HG03521 (cell line): ENCODE data around the gene FYB2.
A peak's percentile ranks its signal among the peaks of the same experiment; 100 is the strongest.

ENCODE experiments used
- ATAC-seq: cut with Tn5 transposase; IDR thresholded peaks from one replicate; pipeline ENCODE4 v1.9.1; 2021; ENCODE audit warnings: mild to moderate bottlenecking, moderate library complexity; ENCODE audit not compliant: unreplicated experiment

Gene FYB2

DNA sequence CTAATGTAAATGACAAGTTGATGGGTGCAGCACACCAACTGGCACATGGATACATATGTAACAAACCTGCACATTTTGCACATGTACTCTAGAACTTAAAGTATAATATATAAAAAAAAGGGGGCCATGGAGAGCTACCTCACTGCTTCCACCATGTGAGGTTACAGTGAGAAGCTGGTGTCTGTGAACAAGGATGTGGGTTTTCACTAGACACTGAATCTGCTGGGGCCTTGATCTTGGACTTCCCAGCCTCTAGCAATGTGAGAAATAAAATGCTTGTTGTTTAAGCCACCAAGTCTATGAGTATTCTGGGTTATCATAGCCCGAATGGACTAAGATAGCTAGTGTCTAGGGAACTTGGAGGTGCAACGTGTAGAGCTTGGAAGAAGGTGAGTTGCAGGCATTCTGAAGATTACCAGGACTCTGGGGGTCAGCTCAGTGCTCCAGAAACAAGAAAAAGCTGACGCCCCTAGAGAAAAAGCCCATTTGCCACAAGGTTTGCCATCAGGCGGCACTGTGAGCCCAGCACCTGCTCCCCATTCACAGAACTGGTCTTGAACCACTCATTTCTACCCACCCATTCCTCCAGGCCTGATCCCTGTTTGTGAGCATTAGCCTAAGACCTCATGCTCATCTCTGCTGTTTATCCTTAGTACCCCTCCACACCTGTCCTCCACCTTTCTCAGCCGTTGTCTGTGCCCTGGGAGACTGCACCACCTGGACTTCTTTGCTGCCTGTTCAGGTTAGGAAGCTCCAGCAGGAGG is 15.1 kb upstream of the FYB2 start:
- no peak for ATAC-seq

DNA sequence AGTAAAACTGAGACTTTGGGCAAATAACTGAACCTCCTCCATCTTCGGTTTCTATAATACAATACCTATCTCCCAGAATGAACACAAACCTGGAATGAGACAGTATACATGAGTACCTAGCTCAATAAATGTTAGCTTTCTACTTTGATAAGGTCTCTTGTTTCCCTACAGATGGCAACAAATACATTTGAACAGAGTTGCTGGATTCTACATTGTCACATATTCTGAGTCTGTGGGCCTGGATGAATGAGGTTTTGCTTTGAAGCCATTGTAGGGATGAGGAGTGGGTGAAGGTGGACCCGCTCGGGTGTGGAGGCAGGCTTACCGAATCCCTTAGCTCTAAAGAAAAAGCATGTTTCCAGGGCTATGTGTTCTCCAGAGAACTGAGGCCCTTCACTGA is 13.9 kb upstream of the FYB2 start:
- ATAC-seq = no peak

DNA sequence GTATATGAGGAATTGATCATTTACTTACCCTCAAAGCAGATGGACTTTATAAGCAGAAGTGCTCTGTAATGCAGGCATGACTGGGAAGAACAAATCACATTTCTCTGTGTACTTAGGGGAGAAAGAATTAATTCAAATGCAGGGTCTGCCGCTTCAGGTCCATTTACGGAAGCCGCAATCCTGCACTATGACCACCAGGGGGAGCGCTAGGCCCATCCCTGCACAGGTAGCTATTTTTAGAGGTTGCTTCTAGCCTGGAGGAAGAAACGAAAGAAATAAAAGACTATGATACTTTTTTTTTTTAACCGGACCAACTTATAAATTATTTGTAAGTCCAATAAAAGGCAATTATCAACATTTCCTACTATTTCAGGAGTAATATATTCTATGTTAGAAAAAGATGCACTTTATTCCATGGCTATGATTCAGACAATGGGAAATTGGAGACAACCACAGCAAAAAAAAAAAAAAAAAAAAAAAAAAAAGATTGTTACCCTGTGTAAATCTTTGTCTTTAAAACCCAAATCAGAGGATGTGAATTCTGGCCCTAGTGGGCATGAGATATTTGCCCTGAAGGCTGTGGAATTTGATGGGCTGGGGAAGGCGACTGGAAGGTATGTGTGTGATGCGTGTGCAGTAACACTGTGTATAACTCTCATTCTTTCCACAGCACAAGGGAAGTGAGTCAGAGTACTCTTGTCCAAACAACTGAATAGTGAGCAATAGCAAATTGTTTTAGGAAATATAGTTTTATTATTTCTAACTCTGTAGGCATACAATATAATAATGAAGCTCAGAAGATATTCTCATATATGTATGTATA is 12.9 kb upstream of the FYB2 start:
- ATAC-seq = no peak

DNA sequence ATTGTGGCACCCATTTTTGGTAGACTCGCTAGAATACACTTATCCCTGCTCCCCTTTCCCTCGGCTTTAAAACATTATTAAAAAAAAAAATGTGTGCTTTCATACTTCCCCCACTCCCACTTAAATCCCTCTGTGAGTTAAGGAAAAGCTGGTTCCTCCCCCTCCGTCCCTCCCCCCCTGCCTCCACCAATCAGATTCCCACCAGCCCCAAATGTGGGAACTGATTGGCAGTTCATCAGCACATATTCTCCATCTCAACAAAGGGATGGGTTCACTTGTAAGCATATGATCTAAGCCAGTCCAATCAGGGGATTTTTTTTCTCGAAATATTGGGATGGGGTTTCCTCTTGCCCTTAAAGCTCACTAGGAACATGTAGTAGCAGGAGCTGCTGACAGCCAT is 10.8 kb upstream of the FYB2 start:
- ATAC-seq = no peak

DNA sequence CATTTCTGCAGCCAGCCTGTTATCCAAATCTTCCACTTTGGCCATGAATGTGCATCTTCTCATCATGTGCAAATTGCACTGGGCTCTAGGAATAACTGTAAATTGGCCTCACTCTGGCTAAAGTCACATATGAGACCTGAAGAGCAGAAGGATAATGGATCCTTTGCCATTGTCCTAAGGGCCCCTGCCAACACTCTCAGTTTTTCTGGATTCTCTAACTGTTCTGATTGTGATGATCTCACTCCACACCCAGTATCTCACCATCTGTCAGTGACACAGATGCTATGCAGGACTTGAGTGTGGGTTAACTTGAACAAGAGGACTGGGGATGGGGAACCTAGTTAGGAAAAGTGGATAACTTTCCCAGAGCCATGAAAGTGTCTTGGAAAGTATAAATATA is 8.5 kb upstream of the FYB2 start:
- no peak for ATAC-seq

DNA sequence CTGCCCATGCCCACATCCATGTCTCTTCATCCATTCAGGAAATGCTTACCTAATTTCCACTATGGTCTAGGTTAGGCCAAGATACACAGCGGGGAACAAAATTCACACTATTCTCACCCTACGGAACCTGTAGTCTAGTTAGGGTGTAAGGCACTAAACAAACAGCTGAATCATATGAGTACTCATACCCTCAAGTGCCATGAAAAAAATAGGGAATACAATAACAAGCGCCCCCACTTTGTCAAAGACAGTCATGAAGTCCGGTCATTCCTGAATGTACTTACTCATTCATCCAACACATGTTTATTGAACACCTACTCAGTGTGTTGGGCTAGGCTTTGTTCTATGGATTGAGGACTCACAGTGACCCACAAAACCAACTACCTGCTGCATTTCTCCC is 6.2 kb upstream of the FYB2 start:
- no peak for ATAC-seq

DNA sequence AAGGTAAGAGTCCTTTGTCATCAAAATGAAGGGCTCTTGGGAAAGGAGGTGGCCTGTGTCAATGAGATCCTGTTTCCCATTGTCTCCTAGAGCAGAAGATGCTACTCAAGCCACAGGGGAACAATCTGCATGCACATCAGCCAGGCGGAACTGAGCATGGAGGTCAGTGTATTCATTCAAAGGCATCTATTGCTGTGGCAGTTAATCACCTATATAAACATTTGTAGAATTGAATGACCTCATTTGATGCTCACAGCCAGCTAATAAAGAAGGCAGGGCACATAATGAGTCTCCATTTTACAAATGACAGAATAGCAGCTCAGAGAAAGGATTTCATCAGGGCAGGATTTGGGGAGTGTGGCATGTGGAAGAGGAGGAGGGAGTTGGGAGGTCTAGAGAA is 5.7 kb upstream of the FYB2 start:
- ATAC-seq = no peak

DNA sequence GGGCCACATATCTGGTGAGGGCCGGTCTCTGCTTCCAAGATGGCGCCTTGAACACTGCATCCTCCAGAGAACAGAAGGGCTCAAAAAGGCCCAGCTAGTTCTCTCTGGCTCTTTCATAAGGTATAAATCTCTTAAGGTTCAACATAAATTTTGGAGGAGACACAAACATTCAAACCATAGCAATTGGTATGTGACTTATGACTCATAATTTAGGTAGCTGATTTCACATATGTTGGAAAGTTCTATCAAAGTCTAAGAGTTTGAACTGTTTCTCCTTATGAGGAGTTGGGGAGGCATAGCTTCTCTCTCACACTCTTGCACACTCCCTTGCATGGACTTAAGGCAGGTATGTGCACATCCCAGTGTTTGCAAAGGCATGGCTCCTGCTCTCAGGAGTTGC is 5.1 kb upstream of the FYB2 start:
- no peak for ATAC-seq

DNA sequence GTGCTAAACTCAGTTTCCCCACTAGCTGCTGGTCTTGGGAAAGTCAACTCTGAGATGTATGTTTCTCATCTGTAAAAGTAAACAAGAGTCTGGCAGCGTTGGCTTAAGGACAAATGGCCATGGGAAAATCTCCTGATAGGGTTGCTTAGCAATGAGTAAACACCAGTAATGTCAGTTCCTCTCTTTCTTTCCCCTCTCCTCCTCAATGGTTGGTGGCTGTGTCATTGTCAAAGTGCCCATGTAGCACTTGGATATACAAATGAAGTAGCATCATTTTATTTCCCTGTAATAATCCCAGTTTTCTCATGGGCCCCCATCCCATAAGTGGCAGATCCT is 2.2 kb upstream of the FYB2 start:
- ATAC-seq = no peak

DNA sequence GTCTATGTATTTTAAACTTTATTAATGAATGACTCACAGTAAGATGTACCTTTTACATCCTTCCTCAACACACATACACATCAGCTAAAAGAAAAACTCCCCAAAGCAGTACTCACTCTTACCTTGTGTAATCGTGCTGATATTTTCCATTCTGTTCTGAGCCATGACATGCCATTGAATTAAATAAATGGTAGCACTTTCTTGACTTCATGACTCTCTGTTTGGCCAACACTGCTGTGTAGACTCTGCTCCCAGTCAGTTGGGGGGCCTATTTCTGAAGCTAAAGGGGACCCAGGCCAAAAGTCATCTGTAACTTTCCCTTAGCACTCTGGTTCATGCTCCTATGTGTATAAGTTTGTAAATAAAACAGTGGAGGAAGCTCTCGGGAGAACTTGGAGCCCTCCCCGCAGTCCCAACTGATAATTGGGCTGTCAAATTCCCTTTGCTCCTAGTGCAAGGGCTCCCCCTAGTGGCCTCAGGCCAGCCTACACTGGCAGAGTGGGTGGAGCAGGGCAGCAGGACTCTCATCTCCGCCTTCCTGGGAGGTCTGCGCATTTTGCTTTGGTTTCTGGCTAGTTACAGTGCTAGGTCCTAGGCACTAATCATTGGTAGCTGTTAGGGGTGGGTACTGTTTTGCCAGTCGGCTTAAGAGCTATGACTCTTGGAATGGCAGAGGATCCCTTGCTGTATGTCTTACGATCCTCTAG is 1.7 kb upstream of the FYB2 start:
- ATAC-seq = peak; percentile 65

DNA sequence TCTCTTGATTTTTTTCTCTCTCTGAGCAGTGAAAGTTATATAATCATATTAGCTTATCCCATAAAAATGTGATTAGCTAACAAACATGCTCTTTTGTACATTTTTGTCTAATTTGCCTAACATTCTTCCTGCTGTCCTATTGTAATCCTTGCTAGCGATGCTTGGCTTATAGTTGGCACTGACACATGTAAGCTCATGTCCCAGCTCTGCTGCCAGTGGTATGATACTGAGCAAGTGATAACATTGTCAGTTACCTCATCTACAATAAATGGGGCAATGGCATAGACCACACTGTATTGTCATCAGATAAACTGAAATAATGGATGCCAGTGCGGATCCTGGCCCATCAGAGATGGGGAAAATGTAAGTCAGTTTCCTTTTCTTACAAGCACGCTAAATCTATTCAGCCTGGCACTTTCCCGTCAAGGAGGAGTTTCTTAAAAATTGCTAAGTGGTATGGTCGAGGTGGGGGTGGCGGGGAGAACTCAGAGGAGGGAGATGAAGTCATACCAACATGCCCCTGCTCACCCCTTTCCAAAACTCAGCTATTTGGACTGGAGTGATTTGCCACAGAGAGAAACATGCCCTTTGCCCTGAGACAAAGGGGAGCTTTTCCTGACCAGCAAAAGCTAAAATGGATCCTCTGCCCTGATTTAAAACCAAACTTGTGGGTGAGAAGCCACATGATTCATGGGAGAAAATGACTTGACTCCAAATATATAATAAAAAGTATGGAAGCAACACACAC is 1.3 kb downstream of the FYB2 start:
- no peak for ATAC-seq

DNA sequence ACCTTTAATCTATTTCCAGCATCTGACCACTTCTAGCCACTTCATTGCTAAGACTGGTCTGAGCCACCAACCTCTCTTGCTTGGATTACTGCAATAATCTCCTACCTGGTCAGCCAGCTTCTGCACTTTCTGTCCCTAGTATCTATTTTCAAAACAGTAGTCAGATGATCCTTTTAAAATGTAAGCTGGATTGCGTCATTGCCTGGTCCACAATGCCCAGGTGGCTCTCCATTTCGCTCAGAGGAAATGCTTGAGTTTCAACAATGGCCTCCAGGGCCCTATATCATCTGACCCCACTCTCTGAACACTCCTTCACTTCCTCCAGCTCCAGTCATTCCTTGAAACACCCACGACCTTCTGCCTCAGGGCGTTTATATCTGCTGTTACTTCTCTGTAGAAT is 2.3 kb downstream of the FYB2 start:
- no peak for ATAC-seq

DNA sequence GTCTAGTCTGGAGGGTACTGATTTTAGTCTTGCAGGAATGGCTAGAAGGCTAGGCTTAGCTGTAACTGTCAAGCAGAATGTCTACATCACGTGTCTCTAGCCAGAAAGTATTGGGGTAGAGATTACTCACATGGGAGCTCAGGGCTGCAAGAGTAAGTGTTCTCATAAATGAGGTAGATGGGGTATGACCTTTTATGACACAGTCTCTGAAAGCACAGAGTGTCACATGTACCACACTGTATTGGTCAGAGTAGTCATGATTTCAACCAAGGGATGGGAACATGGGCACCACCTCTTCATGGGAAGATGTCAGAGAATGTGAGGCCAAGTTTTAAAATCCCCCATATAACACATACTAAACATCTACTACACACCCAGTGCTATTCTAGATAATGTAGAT is 2.9 kb downstream of the FYB2 start:
- no peak for ATAC-seq

DNA sequence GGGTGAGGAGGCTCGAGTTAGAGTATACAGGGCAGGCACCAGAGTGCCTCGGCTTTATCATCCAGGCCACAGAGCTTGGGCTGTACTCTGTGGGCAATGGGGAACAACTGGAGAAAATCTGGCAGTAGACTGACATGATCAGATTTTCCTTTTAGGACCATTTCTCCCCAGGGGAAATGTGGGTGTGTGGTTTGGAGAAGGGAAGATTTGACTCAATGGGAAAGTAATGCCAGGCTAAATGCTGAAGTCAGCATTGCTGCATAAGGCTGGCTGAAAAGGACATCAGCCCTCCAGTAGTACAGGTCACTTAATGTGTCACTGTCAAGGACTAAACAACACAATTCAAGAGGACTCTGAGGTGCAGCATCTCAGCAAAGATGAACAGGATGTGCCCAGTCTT is 5.0 kb downstream of the FYB2 start:
- ATAC-seq = no peak

DNA sequence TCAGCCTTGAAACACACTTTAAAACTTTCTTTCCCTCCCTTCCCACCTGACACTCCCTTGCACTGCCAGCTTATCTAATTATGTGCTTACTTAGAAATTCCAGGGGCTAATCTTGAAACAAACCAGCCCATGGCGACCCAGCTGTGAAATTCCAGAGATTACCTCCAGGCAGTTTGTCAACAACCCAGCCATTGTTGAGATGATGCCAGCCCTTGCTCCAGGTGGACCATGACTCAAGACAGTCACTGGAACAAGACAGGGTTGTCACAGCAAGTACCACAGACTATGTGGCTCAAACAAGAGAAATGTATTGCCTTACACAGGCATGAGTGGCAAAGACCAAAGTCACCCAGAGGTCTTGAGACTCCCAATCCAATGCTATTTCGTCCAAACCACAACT is 7.9 kb downstream of the FYB2 start:
- no peak for ATAC-seq

DNA sequence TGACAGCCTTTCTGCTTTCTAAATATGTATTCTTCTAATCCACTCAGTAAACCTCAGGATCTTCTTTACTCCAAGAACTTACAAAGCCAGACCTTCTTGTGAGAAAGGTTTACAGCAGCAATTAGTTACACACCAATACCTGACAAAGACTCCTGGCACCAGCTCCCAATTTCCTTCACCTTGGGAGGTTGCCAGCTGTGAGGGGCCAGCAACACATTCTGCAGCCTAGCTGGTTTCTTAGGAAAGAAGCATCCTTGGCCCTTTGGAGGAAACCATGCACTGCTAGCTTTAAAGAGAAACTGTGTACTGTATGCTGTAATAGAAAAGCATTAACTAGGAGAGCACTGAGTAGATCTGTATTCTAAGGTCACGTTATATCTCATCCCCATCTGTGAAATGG is 10.8 kb downstream of the FYB2 start:
- no peak for ATAC-seq

DNA sequence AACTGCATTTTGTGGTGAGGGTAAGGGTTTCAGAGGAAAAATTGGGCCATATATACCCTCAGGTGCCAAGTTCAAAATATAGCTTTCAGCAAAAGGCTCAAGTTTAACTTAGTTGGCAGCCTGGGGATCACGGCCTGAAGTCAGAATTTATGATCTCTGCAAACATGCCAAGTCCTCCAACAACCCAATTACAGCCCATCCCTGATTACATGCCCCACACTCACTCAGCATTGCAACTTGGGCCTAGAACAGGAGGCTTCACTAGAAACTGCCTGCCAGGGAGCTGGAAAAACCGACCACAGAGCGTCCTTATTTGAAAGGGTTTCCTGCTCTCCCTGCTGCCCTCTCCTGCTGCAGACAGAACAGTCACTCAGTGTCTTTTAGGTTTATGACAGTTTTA is 12.4 kb downstream of the FYB2 start:
- ATAC-seq = no peak

DNA sequence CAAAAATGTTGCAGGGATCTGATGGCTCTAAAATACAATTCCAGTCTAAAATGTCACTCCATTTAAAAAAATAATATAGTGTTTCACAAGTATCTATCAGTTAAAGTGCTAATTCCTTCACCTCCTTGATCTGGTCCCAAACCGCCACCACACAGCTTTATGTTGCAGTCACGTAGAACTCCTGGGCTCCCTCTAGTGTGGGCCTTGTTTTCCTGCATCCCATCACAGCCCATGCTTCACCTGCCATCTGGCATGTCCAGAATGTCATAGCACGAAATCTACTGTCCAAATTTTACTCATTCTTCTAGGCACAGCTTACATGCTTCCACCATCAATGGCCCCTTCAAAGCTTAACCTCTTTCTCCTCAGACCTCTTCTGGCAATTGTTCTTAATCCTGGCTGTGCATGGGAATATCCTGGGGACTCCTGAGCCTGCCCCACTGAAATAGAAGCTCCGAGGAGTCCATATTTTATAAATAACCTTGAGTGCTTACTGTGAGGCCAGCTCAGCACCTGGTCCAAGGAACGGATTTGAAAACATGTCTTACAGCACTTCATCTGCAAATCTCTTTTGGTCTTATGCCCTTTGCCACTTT is 15.5 kb downstream of the FYB2 start:
- peak; percentile 56 for ATAC-seq

DNA sequence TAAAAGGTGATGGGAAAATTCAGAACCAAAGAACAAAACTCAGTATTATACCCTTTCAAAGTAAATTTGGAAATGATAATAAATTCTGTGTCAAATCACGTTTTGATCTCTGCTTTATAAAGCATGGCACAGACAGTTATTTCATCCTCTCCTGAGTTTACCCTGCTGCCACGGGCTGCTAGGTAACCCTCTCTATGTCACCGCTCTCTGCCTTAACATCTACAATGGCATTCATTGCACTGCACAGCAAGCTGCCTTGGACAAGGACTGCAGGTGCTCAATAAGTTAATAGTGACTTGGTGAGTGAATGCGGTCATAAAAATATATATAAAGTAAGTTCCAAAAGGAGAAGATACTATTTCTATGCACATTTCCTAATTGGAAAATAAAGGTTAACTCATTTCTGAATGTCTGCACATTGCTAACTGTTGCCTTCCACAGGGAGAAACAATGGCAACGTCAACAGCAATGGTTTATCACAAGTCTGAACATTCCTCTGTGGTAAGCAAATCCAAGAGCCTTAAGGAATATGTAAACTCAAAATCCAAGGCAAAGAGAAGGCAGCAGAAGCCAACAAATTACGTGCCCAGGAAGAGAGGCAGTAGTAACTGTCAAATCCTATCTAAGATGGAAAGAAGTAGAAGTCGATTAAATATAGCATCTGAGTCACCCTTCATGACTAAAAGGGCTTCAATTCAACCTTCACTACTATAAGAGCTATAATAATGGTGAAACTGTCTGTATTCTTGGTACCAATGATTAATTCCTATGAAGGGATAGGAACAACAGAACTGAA is 19.4 kb downstream of the FYB2 start:
- no peak for ATAC-seq

DNA sequence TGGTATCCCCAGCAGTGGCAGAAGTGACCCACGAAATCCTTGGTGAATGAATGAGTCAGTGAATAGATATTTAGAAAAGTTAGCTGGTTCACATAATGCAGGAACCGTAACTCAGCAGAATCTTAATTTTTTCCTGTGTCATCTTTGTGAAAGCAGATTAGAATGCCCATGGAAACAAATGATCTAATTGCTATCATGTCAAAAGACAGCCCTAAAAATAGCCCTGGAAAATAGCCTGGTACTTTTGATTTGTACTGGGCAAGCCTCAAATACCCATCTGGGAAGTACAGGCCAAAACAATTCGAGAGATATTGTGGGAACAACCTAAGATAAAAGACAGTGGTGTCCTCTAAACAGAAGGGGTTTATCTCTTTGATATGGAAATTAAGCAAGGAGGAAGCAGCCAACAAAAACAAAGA is 21.1 kb downstream of the FYB2 start:
- ATAC-seq = no peak
